ENCODE measurements around the gene CHCHD6.

CHCHD6 gene

GRCh38 chr3:126948980-126949535 lies 245.0 kb downstream of the CHCHD6 start:
- DNase-seq, result no peak

GRCh38 chr3:126951561-126951960 lies 247.5 kb downstream of the CHCHD6 start:
- no peak for DNase-seq

GRCh38 chr3:126952261-126952982 lies 248.4 kb downstream of the CHCHD6 start:
- no peak for DNase-seq

- DNase-seq, result no peak
These were observed 249.1 kb downstream of the CHCHD6 start for GRCh38 chr3:126952983-126953660.

- no peak for DNase-seq
These were observed 250.3 kb downstream of the CHCHD6 start for GRCh38 chr3:126954141-126954842.

- DNase-seq, result no peak
These were observed 251.2 kb downstream of the CHCHD6 start for GRCh38 chr3:126955004-126955790.

GRCh38 chr3:126956361-126956760 lies 252.3 kb downstream of the CHCHD6 start:
- DNase-seq, result no peak

GRCh38 chr3:126956866-126957650 lies 253.0 kb downstream of the CHCHD6 start:
- DNase-seq, result no peak

- DNase-seq, result no peak
These were observed 254.0 kb downstream of the CHCHD6 start for GRCh38 chr3:126957776-126958637.

GRCh38 chr3:126958638-126959085 lies 254.6 kb downstream of the CHCHD6 start:
- DNase-seq, result no peak

- no peak for DNase-seq
These were observed 255.3 kb downstream of the CHCHD6 start for GRCh38 chr3:126959136-126959920.

- DNase-seq, result no peak
These were observed 256.0 kb downstream of the CHCHD6 start for GRCh38 chr3:126959921-126960603.

- DNase-seq, result no peak
These were observed 256.6 kb downstream of the CHCHD6 start for GRCh38 chr3:126960604-126960995.

- DNase-seq, result no peak
These were observed 257.3 kb downstream of the CHCHD6 start for GRCh38 chr3:126961191-126961790.

GRCh38 chr3:126961791-126962461 lies 257.9 kb downstream of the CHCHD6 start:
- DNase-seq, result no peak

- DNase-seq, result no peak
These were observed 258.7 kb downstream of the CHCHD6 start for GRCh38 chr3:126962756-126963155.

- no peak for DNase-seq
These were observed 259.5 kb downstream of the CHCHD6 start for GRCh38 chr3:126963261-126964190.
